IMR-90 (cell line): ENCODE results near the gene CSRNP3. TPM values are rescaled to one million over a fixed set of nuclear protein-coding genes. Genes with fewer than 3 reads are reported as not detected.

ENCODE experiments used
- ATAC-seq: fragments of 200-7000 bp; cut with Tn5 transposase; 2 replicates; pipeline ENCODE4 v1.9.1; 2020; ENCODE audit warnings: low read depth, mild to moderate bottlenecking, moderate library complexity
- BruUV-seq: library from RNA; stranded (reverse); fragments of 400-500 nt; replicated peaks from 2 replicates; lab custom pipeline; 2021; lab: Mats Ljungman, UMichigan
- CTCF ChIA-PET: fragments of 300-600 bp; formaldehyde crosslinking; extraction: SDS; loops from one replicate; lab custom pipeline; 2021; ENCODE audit warnings: antibody characterized with exemption; lab: Yijun Ruan, JAX
- POLR2A ChIA-PET: fragments of 300-600 bp; sonication (Branson Sonifier 250); formaldehyde crosslinking; loops from one replicate; lab custom pipeline; 2022; ENCODE audit warnings: antibody characterized with exemption; ENCODE audit not compliant: unreplicated experiment; lab: Charles Lee
- DNase-seq: peaks from one replicate; pipeline ENCODE4 v3.0.0; 2013
- H2AFZ ChIP-seq: replicated peaks from 2 replicates; pipeline ENCODE3; 2013; ENCODE audit warnings: low read length, mild to moderate bottlenecking; ENCODE audit not compliant: poor library complexity
- H2AK5ac ChIP-seq: 2 replicates; pipeline ENCODE4 v1.6.1; 2013; ENCODE audit warnings: low read depth, low read length, inconsistent platforms
- H2AK9ac ChIP-seq: replicated peaks from 2 replicates; pipeline ENCODE3; 2013; ENCODE audit warnings: mild to moderate bottlenecking, low read depth, low read length, moderate library complexity; ENCODE audit not compliant: poor library complexity
- H2BK120ac ChIP-seq: 2 replicates; pipeline ENCODE4 v1.6.1; 2013; ENCODE audit warnings: low read depth, low read length, inconsistent platforms
- H2BK15ac ChIP-seq: 3 replicates; pipeline ENCODE4 v1.6.1; 2013; ENCODE audit warnings: low read depth, low read length, inconsistent platforms
- H2BK20ac ChIP-seq: 2 replicates; pipeline ENCODE4 v1.6.1; 2013; ENCODE audit warnings: low read depth, mild to moderate bottlenecking, inconsistent platforms, low read length, moderate library complexity
- H2BK5ac ChIP-seq: 2 replicates; pipeline ENCODE4 v1.6.1; 2013; ENCODE audit warnings: mild to moderate bottlenecking, low read depth, low read length, inconsistent platforms; ENCODE audit not compliant: poor library complexity, severe bottlenecking
- H3K14ac ChIP-seq: replicated peaks from 2 replicates; pipeline ENCODE4 v1.6.1; 2013; ENCODE audit warnings: low read depth, low read length, inconsistent platforms
- H3K18ac ChIP-seq: 2 replicates; pipeline ENCODE4 v1.6.1; 2013; ENCODE audit warnings: low read depth, low read length, control low read depth
- H3K23ac ChIP-seq: 2 replicates; pipeline ENCODE4 v1.6.1; 2013; ENCODE audit warnings: low read depth, low read length, inconsistent platforms
- H3K27ac ChIP-seq: 2 replicates; pipeline ENCODE4 v1.5.1; 2013; ENCODE audit warnings: mild to moderate bottlenecking, control low read depth, low read length; ENCODE audit not compliant: insufficient read depth
- H3K27me3 ChIP-seq: 2 replicates; pipeline ENCODE4 v1.6.1; 2013; ENCODE audit warnings: low read length; ENCODE audit not compliant: control insufficient read depth, insufficient read depth
- H3K36me3 ChIP-seq: 2 replicates; pipeline ENCODE4 v1.6.1; 2013; ENCODE audit warnings: low read length, mixed read lengths; ENCODE audit not compliant: control insufficient read depth, insufficient read depth
- H3K4ac ChIP-seq: 2 replicates; pipeline ENCODE4 v1.6.1; 2013; ENCODE audit warnings: low read depth, low read length, inconsistent platforms
- H3K4me1 ChIP-seq: 2 replicates; pipeline ENCODE4 v1.6.1; 2013; ENCODE audit warnings: low read length, mixed read lengths; ENCODE audit not compliant: control insufficient read depth, insufficient read depth
- H3K4me2 ChIP-seq: 2 replicates; pipeline ENCODE4 v1.6.1; 2013; ENCODE audit warnings: low read depth, mild to moderate bottlenecking, control low read depth, low read length, moderate library complexity
- H3K4me3 ChIP-seq: 2 replicates; pipeline ENCODE4 v1.5.1; 2013; ENCODE audit warnings: low read depth, mild to moderate bottlenecking, control low read depth, low read length, moderate library complexity; ENCODE audit not compliant: insufficient read depth
- H3K56ac ChIP-seq: 2 replicates; pipeline ENCODE4 v1.6.1; 2013; ENCODE audit warnings: low read length, inconsistent platforms; ENCODE audit not compliant: insufficient read depth; ENCODE audit errors: extremely low read depth
- H3K79me1 ChIP-seq, 2 experiments: 2 replicates each; pipeline ENCODE4 v1.6.1; 2013; ENCODE audit warnings: low read length in 2 of 2, inconsistent platforms in 1 of 2, low read depth in 1 of 2
- H3K9ac ChIP-seq: 2 replicates; pipeline ENCODE4 v1.6.1; 2013; ENCODE audit warnings: low read depth, low read length, control low read depth
- H3K9me1 ChIP-seq: 2 replicates; pipeline ENCODE4 v1.6.1; 2013; ENCODE audit warnings: low read length, inconsistent platforms; ENCODE audit not compliant: insufficient read depth
- H3K9me3 ChIP-seq: 2 replicates; pipeline ENCODE4 v1.6.1; 2013; ENCODE audit warnings: low read length; ENCODE audit not compliant: control insufficient read depth, insufficient read depth
- H4K20me1 ChIP-seq: 2 replicates; pipeline ENCODE4 v1.6.1; 2013; ENCODE audit warnings: low read length, inconsistent platforms; ENCODE audit not compliant: insufficient read depth
- H4K5ac ChIP-seq: 2 replicates; pipeline ENCODE4 v1.6.1; 2013; ENCODE audit warnings: mild to moderate bottlenecking, low read depth, low read length, control low read depth
- H4K8ac ChIP-seq, 2 experiments: 2 replicates each; pipeline ENCODE4 v1.6.1; 2013; ENCODE audit warnings: low read depth in 2 of 2, low read length in 2 of 2, control low read depth in 1 of 2, inconsistent platforms in 1 of 2
- H4K91ac ChIP-seq: 2 replicates; pipeline ENCODE4 v1.6.1; 2013; ENCODE audit warnings: low read depth, low read length, inconsistent platforms; ENCODE audit not compliant: insufficient read depth
- BHLHE40 ChIP-seq: fragments of 150-350 bp; IDR thresholded peaks from 2 replicates; pipeline ENCODE4 v1.6.1; 2016; ENCODE audit warnings: mild to moderate bottlenecking, low read depth, low read length
- CEBPB ChIP-seq: IDR thresholded peaks from 2 replicates; pipeline ENCODE4 v1.6.1; 2012; ENCODE audit warnings: low read depth, low read length, improper control_type of control experiment
- CHD1 ChIP-seq: IDR thresholded peaks from 2 replicates; pipeline ENCODE4 v1.6.1; 2012; ENCODE audit warnings: low read depth, low read length, improper control_type of control experiment
- ELK1 ChIP-seq: fragments of 150-350 bp; IDR thresholded peaks from 2 replicates; pipeline ENCODE4 v1.6.1; 2016; ENCODE audit warnings: low read depth, mild to moderate bottlenecking, low read length, moderate library complexity, borderline replicate concordance
- MAZ ChIP-seq: IDR thresholded peaks from 2 replicates; pipeline ENCODE4 v1.6.1; 2012; ENCODE audit warnings: low read depth, mild to moderate bottlenecking, low read length, improper control_type of control experiment, moderate library complexity, borderline replicate concordance
- RFX5 ChIP-seq: IDR thresholded peaks from 2 replicates; pipeline ENCODE4 v1.8.0; 2012; ENCODE audit warnings: low read depth, mild to moderate bottlenecking, low read length, moderate library complexity
- USF2 ChIP-seq: fragments of 150-350 bp; IDR thresholded peaks from 2 replicates; pipeline ENCODE4 v1.6.1; 2017; ENCODE audit warnings: mild to moderate bottlenecking, antibody characterized with exemption, low read length, low read depth
- WGBS, 2 experiments: methylation state at CpG; one replicate each; pipeline versions ENCODE4 v1.1.5 to v1.1.7; 2013; ENCODE audit warnings: missing lambda C conversion rate in 2 of 2; ENCODE audit not compliant: insufficient read length in 1 of 2; ENCODE audit errors: extremely low coverage in 2 of 2; 5-methylcytosine and 5-hydroxymethylcytosine counted together
- dilution Hi-C: fragments of 300-500 bp; cut with HindIII; formaldehyde crosslinking; loops from one replicate; pipeline ENCODE4 v1.14.3; 2018; ENCODE audit warnings: low sequenced_read_pairs; ENCODE audit not compliant: unreplicated experiment
- in situ Hi-C: fragments of 300-500 bp; cut with MboI; formaldehyde crosslinking; loops from 3 replicates; pipeline ENCODE4 v1.14.3; 2019; ENCODE audit warnings: low sequenced_read_pairs, inconsistent platforms, mixed read lengths
- intact Hi-C: fragments of 100-400 bp; cut with micrococcal nuclease; formaldehyde crosslinking; loops from 2 replicates; pipeline ENCODE4 v1.10.0; 2022
- polyA plus RNA-seq, 3 experiments: library from polyadenylated mRNA; depleted of rRNA; stranded (reverse); fragments of >200 nt; gene quantifications; 2 replicates each; pipeline ENCODE4 v1.2.3, GENCODE V29; 2012; ENCODE audit warnings: low replicate concordance in 1 of 3
- total RNA-seq: library from RNA; depleted of rRNA; stranded (reverse); fragments of >200 nt; gene quantifications from 2 replicates; pipeline ENCODE4 v1.2.3, GENCODE V29; 2012
- TF ChIP-seq, protein P1 (sequence below): conservative IDR thresholded peaks from 2 replicates; pipeline ENCODE4 v1.5.1; 2012; ENCODE audit warnings: mild to moderate bottlenecking, low read depth, low read length, improper control_type of control experiment

CSRNP3 gene
- total and polyA plus RNA-seq, 2 of the 4 experiments (the other 2 are of a cell fraction) = 0.21 to 0.72 TPM

- dilution Hi-C loops = no loop called here
- WGBS, 2 experiments = no CpG with 5 or more reads among the region's 4 CpGs
Observed at GRCh38 chr2:165427686-165428085, 41.8 kb upstream of the CSRNP3 start.

More at GRCh38 chr2:165427686-165428085, 41.8 kb upstream of the CSRNP3 start:
- Histone ChIP-seq H2BK120ac (no peak overlapping the region), H4K91ac (no peak overlapping the region), H3K9me1 (no peaks in the 10 kb centered on the region), H3K36me3 (no peaks in the 10 kb centered on the region), H2BK15ac (no peak overlapping the region), H3K23ac (no peak overlapping the region), H3K4me2 (no peak overlapping the region), H4K8ac (no peak overlapping the region), H3K56ac (no peak overlapping the region), H2BK20ac (no peak overlapping the region), H3K4me3 (no peak overlapping the region), H3K27ac (no peak overlapping the region), H3K79me1 (no peaks in the 10 kb centered on the region), H4K5ac (no peak overlapping the region), H2AFZ (no peak overlapping the region), H2AK5ac (no peak overlapping the region), H3K9me3 (no peaks in the 10 kb centered on the region), H2AK9ac (no peak overlapping the region), H3K9ac (no peak overlapping the region), H3K27me3 (no peaks in the 10 kb centered on the region), H4K20me1 (no peaks in the 10 kb centered on the region), H3K4me1 (no peaks in the 10 kb centered on the region), H3K18ac (no peak overlapping the region), H2BK5ac (no peak overlapping the region), H3K14ac (no peak overlapping the region), H3K4ac (no peak overlapping the region)
- DNase-seq (no peak), ATAC-seq (no peak)
- intact Hi-C loops = no loop called here
- ChIA-PET CTCF (no interaction called here), POLR2A (no interaction called here)
- TF ChIP-seq RFX5 (no peak), MAZ (no peak), BHLHE40 (no peak), ELK1 (no peak), CHD1 (no peak), USF2 (no peak), CEBPB (no peak)
- TF ChIP-seq, protein P1, sequence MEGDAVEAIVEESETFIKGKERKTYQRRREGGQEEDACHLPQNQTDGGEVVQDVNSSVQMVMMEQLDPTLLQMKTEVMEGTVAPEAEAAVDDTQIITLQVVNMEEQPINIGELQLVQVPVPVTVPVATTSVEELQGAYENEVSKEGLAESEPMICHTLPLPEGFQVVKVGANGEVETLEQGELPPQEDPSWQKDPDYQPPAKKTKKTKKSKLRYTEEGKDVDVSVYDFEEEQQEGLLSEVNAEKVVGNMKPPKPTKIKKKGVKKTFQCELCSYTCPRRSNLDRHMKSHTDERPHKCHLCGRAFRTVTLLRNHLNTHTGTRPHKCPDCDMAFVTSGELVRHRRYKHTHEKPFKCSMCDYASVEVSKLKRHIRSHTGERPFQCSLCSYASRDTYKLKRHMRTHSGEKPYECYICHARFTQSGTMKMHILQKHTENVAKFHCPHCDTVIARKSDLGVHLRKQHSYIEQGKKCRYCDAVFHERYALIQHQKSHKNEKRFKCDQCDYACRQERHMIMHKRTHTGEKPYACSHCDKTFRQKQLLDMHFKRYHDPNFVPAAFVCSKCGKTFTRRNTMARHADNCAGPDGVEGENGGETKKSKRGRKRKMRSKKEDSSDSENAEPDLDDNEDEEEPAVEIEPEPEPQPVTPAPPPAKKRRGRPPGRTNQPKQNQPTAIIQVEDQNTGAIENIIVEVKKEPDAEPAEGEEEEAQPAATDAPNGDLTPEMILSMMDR = no peak
- in situ Hi-C loops = no loop called here
- no TSS peak for BruUV-seq
